Stimulated activated CD4-positive, alpha-beta T cell treated with anti-CD3 and anti-CD28 coated beads, Interleukin-4, amount 100 ng/mL, for 48 hours (primary cell): ENCODE measurements around the gene GPX5.
A peak's percentile ranks its signal among the peaks of the same experiment; 100 is the strongest.
"Not testable (repeated sequence)": the region's sequence is repeated elsewhere in the genome, so short reads cannot be mapped to it uniquely, and the experiment has no call there.

Experiments used
- DNase-seq, 2 donors: peaks; one replicate each; pipeline ENCODE4 v3.0.0-alpha.2; 2020; ENCODE audit warnings: low read depth in 2 of 2

The GPX5 gene

DNA sequence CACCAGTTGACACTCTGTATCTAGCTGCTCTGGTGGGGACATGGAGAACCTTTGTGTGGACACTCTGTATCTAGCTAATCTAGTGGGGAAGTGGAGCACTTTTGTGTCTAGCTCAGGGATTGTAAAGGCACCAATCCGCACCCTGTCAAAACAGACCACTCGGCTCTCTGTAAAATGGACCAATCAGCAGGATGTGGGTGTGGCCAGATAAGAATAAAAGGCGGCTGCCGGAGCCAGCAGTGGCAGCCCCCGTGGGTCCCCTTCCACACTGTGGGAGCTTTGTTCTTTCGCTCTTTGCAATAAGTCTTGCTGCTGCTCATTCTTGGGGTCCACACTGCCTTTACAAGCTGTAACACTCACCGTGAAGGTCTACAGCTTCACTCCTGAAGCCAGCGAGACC is 13.3 kb upstream of the GPX5 start:
- not testable (repeated sequence) for DNase-seq

DNA sequence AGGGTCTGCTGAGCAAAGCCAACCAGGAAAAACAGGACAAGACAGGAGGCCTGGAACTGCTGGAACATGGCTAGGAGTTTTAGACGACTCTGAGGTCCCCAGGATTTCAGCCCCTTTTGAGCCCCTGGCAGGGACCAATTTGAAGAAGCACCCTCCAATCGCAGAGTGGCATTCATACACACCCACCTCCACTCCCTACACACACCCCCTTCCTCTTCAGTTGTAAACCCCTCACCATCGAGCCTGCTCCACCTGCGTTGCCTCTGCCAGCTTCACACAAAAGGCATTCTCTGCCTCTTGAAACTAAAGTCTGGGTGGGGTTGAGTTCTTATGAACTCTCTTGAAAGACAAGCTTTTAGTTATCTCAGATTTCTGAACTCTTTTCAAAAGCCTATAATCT is 10.0 kb upstream of the GPX5 start, which contains the start of gene GPX6:
GPX6 (minus strand) TSS at position 118 of the 400 bp plus-strand sequence; CDS start at position 68, 50 bp downstream.
- DNase-seq = no peak

DNA sequence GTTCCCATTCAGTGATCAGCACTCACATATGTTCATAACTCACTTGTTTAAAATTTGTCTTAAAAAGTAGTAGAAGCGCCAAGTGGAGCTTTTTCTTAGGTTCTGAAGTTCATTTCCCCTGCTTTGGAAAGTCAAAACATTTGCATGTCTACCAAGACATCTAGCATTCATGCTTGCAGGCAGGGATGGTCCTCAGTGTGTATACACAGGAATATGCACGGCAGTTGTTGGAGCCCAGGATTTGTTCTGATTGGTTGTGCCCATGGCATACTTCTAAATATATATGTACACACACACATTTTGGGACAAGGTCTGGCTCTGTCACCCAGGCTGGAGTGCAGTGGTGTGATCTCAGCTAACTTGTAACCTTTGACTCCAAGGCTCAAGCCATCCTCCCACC is 7.7 kb upstream of the GPX5 start:
- no peak for DNase-seq

DNA sequence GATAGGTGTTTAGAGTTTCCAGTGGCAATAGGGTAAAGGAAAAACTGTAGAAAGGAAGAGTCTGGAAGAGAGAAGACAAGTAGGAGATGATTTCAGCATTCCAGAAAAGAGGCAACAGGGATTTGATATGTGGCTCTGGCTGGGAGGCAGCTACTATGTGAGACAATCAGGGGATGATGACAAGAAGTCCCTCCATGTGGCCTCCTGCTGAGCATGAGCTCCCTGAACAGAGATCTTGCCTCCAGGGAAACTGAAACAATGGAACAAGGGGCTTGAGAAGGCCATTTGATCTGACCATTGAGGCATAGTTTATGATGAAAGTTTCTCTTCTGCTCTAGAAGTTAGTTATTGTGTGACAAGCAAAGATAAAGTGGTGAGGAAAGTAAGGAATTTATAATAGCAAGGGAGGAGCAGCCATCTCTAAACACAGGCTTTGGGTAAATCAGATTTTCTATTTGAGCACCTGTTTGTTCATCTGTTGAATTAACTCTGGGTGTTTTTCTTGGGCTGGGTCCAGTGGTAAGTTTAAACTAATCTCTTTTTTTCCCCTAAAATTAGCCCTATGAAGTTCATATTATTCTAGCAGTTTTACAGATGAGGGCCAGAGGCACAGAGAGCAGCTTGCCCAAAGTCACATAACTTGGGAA is 3.0 kb upstream of the GPX5 start:
- no peak for DNase-seq

DNA sequence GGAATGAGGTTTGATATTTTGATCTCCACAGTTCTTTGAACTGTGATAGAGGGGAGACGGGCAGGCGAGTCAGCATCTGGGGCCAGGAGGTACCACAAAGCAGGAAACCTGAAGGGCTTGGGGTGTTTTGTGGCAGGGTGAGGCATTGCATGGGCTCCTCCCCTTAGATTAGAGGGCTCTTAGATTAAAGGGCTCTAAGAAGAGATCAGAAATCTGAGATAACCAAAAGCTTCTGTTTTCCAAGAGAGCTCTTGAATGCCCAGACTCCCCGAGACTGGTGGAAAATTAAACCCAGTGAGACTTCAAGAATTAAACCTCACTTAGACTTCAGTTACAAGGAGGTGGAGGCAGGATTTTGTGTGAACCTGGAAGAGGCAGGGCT is 2.4 kb upstream of the GPX5 start:
- DNase-seq = no peak

DNA sequence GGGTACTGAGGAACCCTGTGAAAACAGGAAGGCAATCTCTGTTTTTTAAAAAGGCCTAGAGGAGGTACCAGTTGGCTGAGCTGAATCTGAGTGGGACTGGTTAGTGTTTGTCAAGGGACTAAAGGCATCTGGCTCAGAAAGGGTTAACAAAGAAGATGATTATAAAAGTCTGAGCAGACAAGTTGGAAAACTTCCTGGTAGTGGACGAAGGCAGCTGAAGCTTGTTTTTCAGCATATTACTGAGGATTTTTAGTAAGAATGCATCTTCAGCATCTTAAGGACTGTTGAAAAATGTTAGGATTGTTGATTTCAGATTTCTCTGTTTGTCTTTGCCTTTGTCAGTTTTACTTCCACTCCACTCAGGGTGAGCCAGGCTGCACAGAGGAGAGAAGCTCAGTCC is 5.1 kb downstream of the GPX5 start:
- no peak for DNase-seq

DNA sequence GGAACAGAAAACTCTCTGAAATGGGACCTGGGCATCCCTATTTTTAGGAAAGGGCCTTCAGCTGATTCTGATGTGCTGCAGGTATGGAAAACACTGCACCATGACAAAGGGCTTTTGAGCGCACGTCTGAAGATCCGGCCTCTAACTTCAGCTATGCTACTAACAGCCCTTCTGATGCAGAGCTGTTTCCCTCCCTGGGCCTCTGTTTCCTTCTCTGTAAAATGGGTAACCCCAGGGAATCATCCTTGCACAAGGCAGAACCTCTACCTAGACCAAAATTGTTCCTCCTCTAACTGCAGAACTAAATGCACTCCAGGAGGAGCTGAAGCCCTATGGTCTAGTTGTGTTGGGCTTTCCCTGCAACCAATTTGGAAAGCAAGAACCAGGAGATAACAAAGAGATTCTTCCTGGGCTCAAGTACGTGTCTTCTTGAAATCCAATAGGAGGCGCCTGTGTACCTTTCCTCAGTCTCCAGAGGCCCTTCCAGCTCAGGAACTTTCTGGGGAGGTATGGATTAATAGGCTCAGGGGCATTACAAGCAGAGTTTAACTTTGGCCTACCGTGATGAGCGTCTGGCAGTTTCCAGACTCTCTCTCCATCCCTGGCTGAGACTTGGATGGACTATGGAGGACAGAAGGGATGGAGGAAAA is 5.9 kb downstream of the GPX5 start:
- no peak for DNase-seq

DNA sequence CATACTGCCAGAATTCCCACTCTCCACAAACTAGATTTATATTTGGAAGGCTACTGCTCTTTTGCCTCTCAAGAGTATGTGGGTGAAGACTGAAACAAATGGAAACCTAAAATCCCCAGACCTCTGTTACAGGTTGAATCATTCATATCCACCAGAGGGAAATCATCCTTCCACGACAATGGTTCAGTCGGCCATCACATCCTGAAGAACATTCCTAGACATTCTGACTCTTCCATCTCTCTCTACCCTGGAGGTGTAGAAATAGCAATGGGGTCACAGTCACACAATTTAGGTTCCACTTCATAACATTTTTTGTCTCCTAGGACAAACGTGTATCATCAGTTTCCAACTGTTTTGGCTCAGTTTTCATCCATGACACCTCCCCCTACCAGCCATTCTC is 8.6 kb downstream of the GPX5 start:
- DNase-seq = no peak

DNA sequence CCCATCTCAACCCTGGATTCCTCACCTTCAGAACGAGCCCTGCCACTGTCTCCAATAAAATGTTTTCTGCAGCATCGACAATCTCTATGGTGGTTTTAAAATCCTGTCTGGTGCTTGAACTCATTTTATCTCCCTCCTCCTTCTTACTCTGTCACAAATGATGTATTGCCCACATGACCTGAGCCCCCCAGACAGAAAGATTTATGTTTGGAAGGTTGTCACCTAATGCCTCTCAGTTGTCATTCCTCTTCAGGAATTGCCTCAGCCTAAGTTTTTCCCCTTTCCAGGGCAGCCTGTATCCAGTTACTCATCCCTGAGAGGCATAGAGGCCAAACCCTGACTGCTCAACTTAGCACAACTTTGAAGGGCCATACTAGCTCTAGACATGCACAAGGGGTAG is 9.2 kb downstream of the GPX5 start:
- DNase-seq = no peak

DNA sequence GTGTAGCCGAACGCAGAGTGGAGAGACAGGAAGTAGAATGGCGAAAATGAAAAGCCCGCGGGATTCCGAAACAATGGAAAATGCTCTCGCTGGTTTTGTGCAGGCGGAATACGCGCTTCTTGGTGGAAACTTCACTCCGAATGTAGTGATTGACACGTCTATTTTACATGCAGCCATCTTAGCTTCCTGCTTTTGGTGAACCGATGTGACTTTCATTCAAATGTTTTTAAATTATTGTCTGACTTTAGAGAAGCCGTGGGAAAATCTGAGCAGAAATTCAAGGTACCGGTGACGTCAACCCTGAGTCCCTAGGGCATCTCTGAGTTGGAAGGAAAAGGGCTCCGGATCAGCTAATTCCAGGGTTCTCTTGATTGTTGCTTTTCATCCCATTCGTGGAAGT is 11.4 kb downstream of the GPX5 start:
- no peak for DNase-seq

DNA sequence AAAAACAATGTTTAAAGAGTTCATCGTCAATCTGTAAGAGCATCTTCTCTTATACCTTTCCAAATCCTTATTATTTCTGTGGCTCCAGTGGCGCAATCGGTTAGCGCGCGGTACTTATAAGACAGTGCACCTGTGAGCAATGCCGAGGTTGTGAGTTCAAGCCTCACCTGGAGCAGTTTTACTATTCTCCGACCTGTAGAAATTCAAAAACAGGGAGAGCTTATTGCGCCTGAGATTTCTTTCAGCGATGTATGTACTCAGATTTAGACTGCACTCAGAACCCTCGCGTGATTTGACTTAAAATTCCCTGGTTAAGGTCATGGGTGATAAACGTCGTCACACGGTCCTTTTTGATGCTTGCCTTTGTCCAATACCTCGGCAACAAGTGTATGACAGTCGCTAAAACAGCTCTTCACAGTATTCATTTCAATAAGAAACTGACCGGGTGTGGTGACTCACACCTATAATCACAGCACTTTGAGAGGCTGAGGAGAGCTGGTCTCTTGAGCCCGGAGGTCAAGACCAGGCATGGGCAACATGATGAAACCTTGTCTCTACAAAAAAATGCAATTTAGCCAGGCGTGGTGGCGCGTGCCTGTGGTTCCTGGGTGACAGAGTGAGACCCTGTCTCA is 11.9 kb downstream of the GPX5 start:
- peak in 1 of 2 donors; percentile 33 for DNase-seq

DNA sequence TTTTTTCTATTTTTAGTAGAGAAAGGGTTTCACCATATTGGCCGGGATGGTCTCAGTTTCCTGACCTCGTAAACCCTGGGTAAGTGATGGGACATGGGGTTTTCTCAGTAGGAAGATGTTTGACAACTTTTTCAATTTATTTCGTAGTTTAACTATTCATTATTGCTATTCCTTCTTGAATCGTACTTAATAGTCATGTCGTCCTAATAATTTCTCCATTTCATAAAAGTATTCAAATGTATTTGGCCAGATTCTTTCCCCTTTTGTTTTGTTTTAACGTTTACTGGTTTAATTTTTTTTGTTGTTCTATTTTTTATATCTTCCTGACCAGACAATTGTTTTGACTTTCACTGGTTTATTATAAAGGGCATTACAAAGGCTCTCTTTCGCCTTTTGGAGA is 16.3 kb downstream of the GPX5 start:
- DNase-seq = no peak

DNA sequence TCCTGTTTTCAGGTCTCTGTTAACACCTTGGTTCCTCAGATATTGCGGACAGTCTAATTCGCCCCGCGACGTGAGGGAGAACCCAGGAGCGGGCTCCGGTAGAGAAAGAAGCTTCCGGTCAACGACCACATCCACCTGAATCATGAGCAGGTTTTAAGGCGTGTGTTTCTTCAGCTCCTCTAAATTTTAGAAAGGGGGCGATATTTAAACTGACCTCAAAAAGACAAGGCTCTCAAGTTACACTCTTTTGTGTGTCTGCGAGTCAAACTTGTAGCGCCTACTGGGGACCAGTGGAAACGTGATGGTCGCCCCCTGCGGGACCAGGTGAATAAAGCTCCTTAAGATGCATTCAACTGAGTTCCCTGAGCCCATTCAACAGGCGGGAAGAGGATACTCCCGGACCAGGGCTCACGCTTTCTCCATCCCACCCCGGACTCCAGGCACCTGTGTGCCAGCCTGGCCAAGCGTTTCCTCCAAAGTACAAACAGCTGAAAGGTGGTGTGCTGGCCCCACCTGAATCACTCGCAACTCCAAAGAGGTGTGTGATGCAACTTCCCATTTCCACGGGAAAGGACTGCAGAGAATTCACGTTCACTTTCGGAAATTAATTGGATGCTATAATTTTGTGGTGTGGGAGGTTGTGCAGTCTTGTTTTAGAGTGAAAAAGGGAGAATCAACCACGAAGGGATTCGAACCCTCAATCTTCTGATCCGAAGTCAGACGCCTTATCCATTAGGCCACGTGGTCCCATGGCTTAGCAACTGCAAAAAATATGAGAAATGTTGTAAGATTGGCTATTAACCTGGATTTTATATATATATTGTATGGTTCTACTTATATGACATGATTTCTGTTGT is 17.0 kb downstream of the GPX5 start:
- DNase-seq = peak; percentile 40

DNA sequence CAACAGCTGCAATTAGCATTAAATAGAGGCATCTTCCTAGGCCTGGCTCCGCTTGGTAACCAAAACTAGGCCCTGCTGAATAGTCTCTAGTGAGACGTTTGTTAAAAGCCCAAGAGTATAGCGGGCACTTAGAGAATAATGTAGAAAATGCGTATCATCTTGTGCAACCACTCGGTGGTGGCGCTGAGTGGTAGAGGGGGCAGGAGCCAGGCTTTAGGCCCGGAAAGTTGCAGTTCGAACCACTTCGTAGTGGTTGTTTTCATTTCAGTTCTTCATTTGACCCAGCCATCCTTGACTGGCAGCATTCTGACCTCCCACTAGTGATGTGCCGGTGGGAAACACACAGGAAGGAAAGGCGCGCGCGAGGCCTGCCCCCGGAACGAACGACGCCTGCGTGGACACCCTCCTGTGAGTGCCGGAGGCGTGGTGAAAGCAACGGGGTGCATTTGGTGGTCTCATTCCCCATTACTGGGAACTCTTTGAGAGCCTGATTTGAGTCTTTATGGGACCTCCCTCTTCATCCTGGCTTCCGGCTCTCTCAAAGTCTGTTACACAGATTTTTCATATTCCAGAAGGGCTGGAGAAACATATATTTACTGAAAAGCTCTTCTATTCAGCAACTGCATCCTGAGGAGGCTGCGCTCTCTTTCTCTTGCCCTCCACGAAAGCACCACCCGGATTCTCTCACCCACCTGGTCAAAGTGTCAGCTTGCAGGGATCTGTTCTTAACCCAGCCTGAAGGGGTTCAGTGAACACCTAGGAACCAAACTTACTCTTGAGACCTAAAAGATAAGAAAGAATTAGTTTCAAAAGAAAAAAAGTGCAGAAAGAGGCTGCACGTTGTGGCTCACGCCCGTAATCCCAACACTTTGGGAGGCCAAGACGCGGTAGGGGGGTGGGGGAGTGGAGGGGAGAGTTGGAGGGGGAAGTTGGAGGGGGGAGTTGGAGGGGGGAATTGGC is 18.2 kb downstream of the GPX5 start:
- DNase-seq = no peak

DNA sequence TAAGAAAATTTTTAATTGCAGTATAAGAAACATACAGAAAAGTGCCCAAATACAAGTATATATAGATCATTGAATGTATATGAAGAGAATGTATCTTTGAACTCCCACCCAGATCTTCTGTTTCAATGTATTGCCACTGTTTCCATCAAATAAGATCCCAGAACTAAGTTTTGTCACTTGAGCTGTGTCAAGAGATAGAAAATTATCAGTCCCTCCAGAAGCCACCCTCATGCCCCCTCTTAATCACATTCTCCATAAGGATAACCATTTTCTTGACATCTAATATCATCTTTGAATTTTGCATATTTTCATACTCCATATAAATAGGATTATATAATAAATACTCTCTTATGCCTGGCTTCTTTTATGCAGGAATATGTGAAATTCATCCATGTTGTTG is 20.3 kb downstream of the GPX5 start:
- DNase-seq = no peak

DNA sequence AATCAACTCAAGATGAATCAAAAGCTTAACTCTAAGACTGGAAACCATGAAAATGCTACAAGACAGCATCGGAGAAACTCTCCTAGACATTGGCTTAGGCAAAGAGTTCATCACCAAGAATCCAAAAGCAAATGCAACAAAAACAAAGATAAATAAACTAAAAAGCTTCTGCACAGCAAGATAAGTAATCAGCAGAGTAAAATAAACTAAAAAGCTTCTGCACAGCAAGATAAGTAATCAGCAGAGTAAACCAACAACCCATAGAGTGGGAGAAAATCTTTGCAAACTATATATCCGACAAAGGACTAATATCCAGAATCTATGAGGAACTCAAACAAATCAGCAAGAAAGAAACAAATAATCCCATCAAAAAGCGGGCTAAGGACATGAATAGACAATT is 21.3 kb downstream of the GPX5 start:
- not testable (repeated sequence) for DNase-seq

DNA sequence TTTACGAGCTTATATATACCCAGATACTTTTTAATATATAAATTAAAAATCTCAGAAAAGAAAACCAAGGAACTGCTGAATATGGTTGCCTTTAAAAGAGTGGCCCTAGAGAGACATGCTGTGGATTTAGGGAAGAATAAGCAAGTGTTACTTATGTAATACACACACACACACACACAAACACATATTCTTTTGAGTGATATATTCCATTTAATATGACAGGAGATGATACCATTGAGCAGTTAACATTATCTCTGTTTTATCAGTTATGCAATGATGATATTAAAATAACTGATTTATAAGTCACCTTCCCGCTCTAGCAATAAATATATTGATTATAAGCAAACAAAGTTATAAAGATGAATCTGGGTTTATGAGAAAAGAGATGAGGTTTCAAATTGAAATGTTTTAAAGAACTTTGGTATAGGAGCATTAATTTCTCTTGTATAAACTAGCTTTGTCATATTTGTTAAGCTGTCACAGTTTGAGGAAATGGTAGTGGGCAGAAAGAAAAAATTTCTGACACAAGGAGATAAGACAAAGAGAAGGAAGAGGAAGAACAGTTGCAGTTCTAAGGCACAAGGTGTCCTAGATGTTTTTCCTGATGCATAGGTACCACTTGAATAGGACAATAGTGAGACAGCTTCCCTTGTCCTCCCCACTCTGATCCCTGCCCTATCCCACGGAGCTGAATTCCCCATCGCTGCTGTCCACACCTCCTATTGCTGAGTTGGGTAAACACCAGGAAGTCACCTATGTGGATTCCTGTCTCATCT is 26.4 kb downstream of the GPX5 start:
- no peak for DNase-seq

DNA sequence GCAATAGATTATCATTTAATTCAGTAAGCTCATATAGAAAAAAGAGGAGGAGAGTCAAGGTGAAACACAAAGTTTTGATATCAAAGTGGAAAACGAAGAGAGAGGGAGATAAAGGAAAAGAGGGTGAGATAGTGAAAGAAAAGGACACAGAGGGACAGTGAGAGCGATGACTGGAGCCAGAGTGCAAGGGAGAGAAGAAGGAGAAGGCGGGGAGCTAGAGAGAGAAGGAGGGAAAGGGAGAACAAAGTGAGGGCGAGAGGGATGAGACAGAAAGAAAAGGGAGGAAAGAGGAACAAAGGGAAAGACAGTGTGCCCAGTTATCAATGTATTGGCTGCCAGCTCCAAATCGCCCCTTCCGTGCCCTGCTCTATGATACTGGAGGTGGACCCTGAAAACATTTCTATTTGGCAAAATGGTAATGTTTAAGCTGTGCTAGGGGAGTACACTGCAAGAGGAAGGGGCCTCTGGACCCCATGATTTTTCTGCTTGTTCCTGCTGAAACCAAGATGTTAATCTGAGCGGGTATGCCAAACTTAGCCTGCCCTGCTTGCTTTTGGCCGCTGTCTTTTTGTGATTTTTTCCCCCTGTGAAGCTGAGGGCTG is 27.8 kb downstream of the GPX5 start:
- DNase-seq = no peak

DNA sequence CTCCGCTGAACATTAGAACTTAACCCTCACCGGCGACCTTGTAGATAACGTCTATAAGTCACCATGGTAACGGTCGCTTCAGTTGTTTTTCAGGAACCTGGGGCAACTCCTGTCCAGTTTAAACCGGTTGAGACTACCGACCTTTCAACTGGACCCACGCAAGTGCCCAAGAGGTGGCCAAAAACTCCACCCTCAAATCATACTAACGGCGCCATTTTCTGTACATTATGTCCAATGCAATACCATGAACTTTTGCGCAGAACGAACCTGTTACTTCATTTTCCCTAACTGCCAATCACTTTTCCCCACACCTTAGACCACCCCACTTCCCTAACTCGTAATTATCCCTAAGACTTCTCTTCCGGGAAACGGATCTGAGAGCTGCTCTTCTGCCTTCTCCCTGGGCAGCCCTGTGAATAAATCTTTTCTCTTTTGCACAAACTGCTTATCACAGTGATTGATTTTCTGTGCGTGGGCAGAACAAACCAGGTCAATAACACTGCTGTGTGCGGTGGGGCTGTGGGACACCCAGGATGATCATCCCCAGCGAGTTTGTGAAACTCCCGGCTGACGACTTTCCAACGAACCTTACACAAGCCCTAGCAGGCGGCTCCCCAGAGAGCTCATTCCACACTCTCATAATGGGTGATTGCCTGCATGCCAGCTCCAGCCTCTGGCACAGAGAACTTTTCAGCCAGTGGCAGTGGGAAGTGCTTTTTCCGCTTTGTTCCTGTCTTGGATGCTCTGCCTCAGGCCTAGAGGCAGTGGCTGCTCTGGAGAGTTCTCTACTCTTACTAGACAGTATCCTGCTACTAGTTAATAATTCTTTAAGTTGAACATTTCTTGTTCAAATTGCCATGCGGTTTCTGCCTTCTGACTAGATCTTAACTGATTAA is 28.6 kb downstream of the GPX5 start:
- DNase-seq = no peak
